Keratinocyte (primary cell): ENCODE data around the gene FOXP2. TPM values are rescaled to one million over a fixed set of nuclear protein-coding genes. Genes with fewer than 3 reads are reported as not detected.

Source experiments
- DNase-seq: peaks from one replicate; pipeline ENCODE4 v3.0.0-alpha.2; 2011; ENCODE audit warnings: low read depth, missing footprints, low spot score
- FAIRE-seq: peaks from 2 replicates; lab custom pipeline; 2011; peaks lifted over from hg19 to GRCh38; lab: Jason Lieb, UNC
- H2AFZ ChIP-seq: 2 replicates; pipeline ENCODE4 v1.6.0; 2012; ENCODE audit warnings: low read length, control low read depth, inconsistent platforms; ENCODE audit not compliant: control insufficient read depth
- H3K27ac ChIP-seq: 2 replicates; pipeline ENCODE4 v1.5.1; 2011; ENCODE audit warnings: low read length; ENCODE audit not compliant: control insufficient read depth, insufficient read depth
- H3K27me3 ChIP-seq: 3 replicates; pipeline ENCODE4 v1.6.0; 2011; ENCODE audit warnings: low read length; ENCODE audit not compliant: control insufficient read depth, insufficient read depth; ENCODE audit errors: extremely low read depth
- H3K36me3 ChIP-seq, 2 experiments: 2 replicates in 1 of 2; 3 replicates in 1 of 2; pipeline ENCODE4 v1.5.1; 2011; ENCODE audit warnings: low read length in 2 of 2, mild to moderate bottlenecking in 1 of 2; ENCODE audit not compliant: control insufficient read depth in 2 of 2, insufficient read depth in 2 of 2; ENCODE audit errors: extremely low read depth in 1 of 2
- H3K4me1 ChIP-seq: 3 replicates; pipeline ENCODE4 v1.5.1; 2011; ENCODE audit warnings: low read length; ENCODE audit not compliant: control insufficient read depth, insufficient read depth; ENCODE audit errors: extremely low read depth
- H3K4me2 ChIP-seq: 3 replicates; pipeline ENCODE4 v1.6.0; 2011; ENCODE audit warnings: low read depth, low read length; ENCODE audit not compliant: control insufficient read depth, insufficient read depth; ENCODE audit errors: extremely low read depth
- H3K4me3 ChIP-seq, 3 experiments: fragments of 200-600 bp in 1 of 3; sonication (generic) in 1 of 3; 2 replicates in 2 of 3; 3 replicates in 1 of 3; pipeline ENCODE4 v1.5.1; 2011 to 2016; ENCODE audit warnings: low read length in 3 of 3, mild to moderate bottlenecking in 3 of 3, control low read depth in 2 of 3, inconsistent platforms in 1 of 3, low read depth in 1 of 3, mixed read lengths in 1 of 3, mixed run types in 1 of 3, moderate library complexity in 1 of 3; ENCODE audit not compliant: control insufficient read depth in 2 of 3, insufficient read depth in 2 of 3; ENCODE audit errors: extremely low read depth in 1 of 3
- H3K79me2 ChIP-seq: 2 replicates; pipeline ENCODE4 v1.6.0; 2012; ENCODE audit warnings: low read length; ENCODE audit not compliant: control insufficient read depth, insufficient read depth
- H3K9ac ChIP-seq: 3 replicates; pipeline ENCODE4 v1.6.0; 2011; ENCODE audit warnings: low read length; ENCODE audit not compliant: control insufficient read depth, insufficient read depth; ENCODE audit errors: extremely low read depth
- H3K9me1 ChIP-seq: 3 replicates; pipeline ENCODE4 v1.6.0; 2011; ENCODE audit warnings: low read length; ENCODE audit not compliant: control insufficient read depth, insufficient read depth; ENCODE audit errors: extremely low read depth
- H3K9me3 ChIP-seq: 2 replicates; pipeline ENCODE4 v1.5.1; 2012; ENCODE audit warnings: low read depth, low read length; ENCODE audit not compliant: control insufficient read depth
- H4K20me1 ChIP-seq: 3 replicates; pipeline ENCODE4 v1.6.0; 2011; ENCODE audit warnings: low read length; ENCODE audit not compliant: control insufficient read depth, insufficient read depth; ENCODE audit errors: extremely low read depth
- CTCF ChIP-seq, 3 experiments: IDR thresholded peaks in 1 of 3; conservative IDR thresholded peaks in 1 of 3; optimal IDR thresholded peaks in 1 of 3; 2 replicates in 2 of 3; 3 replicates in 1 of 3; pipeline versions ENCODE3 to v1.5.1; 2011; ENCODE audit warnings: low read length in 3 of 3, mild to moderate bottlenecking in 3 of 3, moderate library complexity in 2 of 3, control low read depth in 1 of 3, inconsistent platforms in 1 of 3; ENCODE audit not compliant: insufficient read depth in 2 of 3; ENCODE audit errors: extremely low read depth in 1 of 3
- EZH2 ChIP-seq: IDR thresholded peaks from one replicate; pipeline ENCODE4 v1.6.1; 2012; ENCODE audit warnings: inconsistent platforms, mild to moderate bottlenecking, low read length, moderate library complexity
- dilution Hi-C: fragments of 300-500 bp; cut with MboI; formaldehyde crosslinking; loops from one replicate; pipeline ENCODE4 v1.7.0; 2020; ENCODE audit warnings: low sequenced_read_pairs; ENCODE audit not compliant: extremely low pct_ligation_motif_present
- polyA plus RNA-seq, 5 experiments: library from polyadenylated mRNA; depleted of rRNA in 3 of 5; stranded (reverse) in 3 of 5; stranded (forward) in 1 of 5; unstranded in 1 of 5; fragments of >200 nt; gene quantifications; 1 replicate in 1 of 5; 2 replicates in 3 of 5; 3 replicates in 1 of 5; pipeline versions ENCODE4 v1.2.1 to v1.2.3, GENCODE V29; 2011 to 2012; ENCODE audit warnings: missing spikeins in 2 of 5, low read depth in 1 of 5, low replicate concordance in 1 of 5

Gene FOXP2
- polyA plus RNA-seq, 1 donor (not counting 4 experiments of a cell fraction or from before 2014, with no cell fraction given): 0.98 TPM

- dilution Hi-C loops: no loop called here
- no peak overlapping the region for H2AFZ ChIP-seq
- TF ChIP-seq EZH2 (no peak), CTCF (optimal IDR thresholded peaks at IDR 0.05 in 1 of 3, IDR thresholded peaks at IDR 0.05 in 1 of 3, conservative IDR thresholded peaks at IDR 0.05 in 1 of 3; ENCODE audit: extremely low read depth in 1 of 3, insufficient read depth in 2 of 3, low read length in 3 of 3) (no peak)
- no peak overlapping the region for H3K4me3 ChIP-seq
- H3K9ac ChIP-seq: no peak overlapping the region
- no peaks in the 10 kb centered on the region for H4K20me1 ChIP-seq
- H3K9me3 ChIP-seq: no peaks in the 10 kb centered on the region
- no peak overlapping the region for H3K27ac ChIP-seq
- no peak for DNase-seq
- H3K79me2 ChIP-seq: no peaks in the 10 kb centered on the region
- H3K36me3 ChIP-seq: no peaks in the 10 kb centered on the region
- H3K4me2 ChIP-seq: no peak overlapping the region
- no peaks in the 10 kb centered on the region for H3K4me1 ChIP-seq
- no peaks in the 10 kb centered on the region for H3K27me3 ChIP-seq
- H3K9me1 ChIP-seq: no peaks in the 10 kb centered on the region
- peak; percentile 39 for FAIRE-seq
Observed at GRCh38 chr7:114715907-114716306, 301.3 kb downstream of the FOXP2 start.

GRCh38 chr7:114718861-114719260 is 304.2 kb downstream of the FOXP2 start:
- Histone ChIP-seq H3K4me2 (no peak overlapping the region), H3K9me1 (no peaks in the 10 kb centered on the region), H3K9me3 (no peaks in the 10 kb centered on the region), H4K20me1 (no peaks in the 10 kb centered on the region), H2AFZ (no peak overlapping the region), H3K4me3 (no peak overlapping the region), H3K36me3 (no peaks in the 10 kb centered on the region), H3K4me1 (no peaks in the 10 kb centered on the region), H3K79me2 (no peaks in the 10 kb centered on the region), H3K27ac (no peak overlapping the region), H3K9ac (no peak overlapping the region), H3K27me3 (no peaks in the 10 kb centered on the region)
- dilution Hi-C loops: no loop called here
- TF ChIP-seq CTCF (optimal IDR thresholded peaks at IDR 0.05 in 1 of 3, IDR thresholded peaks at IDR 0.05 in 1 of 3, conservative IDR thresholded peaks at IDR 0.05 in 1 of 3; ENCODE audit: extremely low read depth in 1 of 3, insufficient read depth in 2 of 3, low read length in 3 of 3): no peak
- no peak for TF ChIP-seq EZH2
- DNase-seq (no peak), FAIRE-seq (no peak)
